Esophagus muscularis mucosa (tissue), 3 donors: Measurements from ENCODE around the gene RALGPS2.

ENCODE experiments used
- CTCF ChIP-seq, 3 experiments: fragments of 200-600 bp in 2 of 3; fragments of 450-650 bp in 1 of 3; sonication (generic) in 2 of 3; IDR thresholded peaks; one replicate each; pipeline ENCODE4 v1.5.1; 2017 to 2019; ENCODE audit warnings: antibody characterized with exemption in 3 of 3, mild to moderate bottlenecking in 2 of 3, moderate library complexity in 1 of 3
- POLR2A ChIP-seq: fragments of 450-650 bp; IDR thresholded peaks from one replicate; pipeline ENCODE4 v1.6.1; 2017; ENCODE audit warnings: antibody characterized with exemption, moderate library complexity, mild to moderate bottlenecking, low read depth

- TF ChIP-seq POLR2A (no peak), CTCF (IDR thresholded peaks at IDR 0.05) (no peak)
Observed at GRCh38 chr1:178740491-178740890, 15.4 kb downstream of the RALGPS2 start.
